Tongue (tissue), 2 donors: ENCODE data around the gene VAT1. TPM values are rescaled to one million over a fixed set of nuclear protein-coding genes. Genes with fewer than 3 reads are reported as not detected.
A peak's percentile ranks its signal among the peaks of the same experiment; 100 is the strongest.

Source experiments
- DNase-seq: peaks from one replicate; pipeline ENCODE4 v3.0.0-alpha.2; 2015
- total RNA-seq: library from RNA; depleted of rRNA; stranded (reverse); fragments of >200 nt; gene quantifications from one replicate; pipeline ENCODE4 v1.2.3, GENCODE V29; 2014

Gene VAT1
- total RNA-seq, 1 donor from 2014 or later = 66.7 TPM

DNA sequence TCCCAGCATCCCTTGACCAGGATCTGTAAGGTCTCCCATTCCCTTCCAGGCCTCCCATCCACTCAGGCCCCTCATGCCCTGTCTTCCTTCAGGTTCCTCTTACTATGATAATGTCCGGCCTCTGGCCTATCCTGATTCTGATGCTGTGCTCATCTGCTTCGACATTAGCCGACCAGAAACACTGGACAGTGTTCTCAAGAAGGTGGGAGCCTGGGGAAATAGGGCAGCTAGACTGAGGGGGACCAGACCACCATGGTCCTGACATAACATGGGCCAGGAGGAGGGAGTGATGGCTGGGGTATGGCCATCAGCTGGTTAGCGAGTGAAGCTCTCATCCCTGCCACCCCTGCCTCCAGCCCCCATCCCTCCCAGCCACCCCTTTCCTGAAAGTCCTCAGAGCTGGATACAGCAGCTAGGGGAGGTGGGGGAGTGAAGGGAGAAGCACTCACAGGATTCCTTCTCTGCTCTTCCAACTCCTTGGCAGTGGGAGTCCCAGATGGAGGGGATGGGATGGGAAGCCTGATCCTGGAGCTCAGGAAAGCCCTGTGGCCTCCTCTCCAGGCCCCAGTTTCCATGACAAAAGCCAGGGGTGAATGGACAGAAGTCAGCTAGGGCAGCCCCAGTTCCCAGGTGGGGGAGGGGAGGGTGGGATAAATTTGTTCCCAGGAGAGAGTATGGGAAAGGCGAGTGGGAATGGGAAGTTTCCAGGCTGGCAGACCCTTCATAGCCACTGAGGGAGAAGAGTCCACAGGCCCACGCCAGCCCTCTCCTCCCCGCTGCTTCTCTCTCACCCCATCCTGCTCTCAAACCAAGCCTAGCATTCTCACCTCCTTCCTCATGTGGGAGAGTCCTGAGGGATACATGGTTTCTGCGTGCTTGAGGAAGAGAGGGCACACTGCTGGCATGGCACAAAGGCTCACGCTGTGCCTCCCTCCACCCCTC, 5.2 kb upstream of the VAT1 start:
- DNase-seq = no peak

DNA sequence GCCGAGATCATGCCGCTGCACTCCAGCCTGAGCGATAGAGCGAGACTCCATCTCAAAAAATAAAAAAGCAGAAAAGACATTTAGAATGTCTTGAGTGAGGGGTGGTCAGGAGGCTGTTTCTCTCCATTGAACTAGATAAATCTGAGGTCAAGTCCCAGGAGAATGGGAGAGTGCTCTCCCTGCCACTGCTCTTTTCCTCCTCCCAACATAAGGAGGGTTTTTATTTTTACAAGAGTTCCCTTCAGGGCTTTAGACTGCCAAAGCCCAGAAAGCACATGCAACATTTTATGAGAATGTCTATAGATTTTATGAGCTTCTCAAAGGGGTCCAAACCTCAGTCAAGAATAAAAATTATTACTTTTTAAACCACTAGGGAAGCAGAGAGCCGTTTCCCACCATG, 4.4 kb upstream of the VAT1 start:
- DNase-seq = no peak

DNA sequence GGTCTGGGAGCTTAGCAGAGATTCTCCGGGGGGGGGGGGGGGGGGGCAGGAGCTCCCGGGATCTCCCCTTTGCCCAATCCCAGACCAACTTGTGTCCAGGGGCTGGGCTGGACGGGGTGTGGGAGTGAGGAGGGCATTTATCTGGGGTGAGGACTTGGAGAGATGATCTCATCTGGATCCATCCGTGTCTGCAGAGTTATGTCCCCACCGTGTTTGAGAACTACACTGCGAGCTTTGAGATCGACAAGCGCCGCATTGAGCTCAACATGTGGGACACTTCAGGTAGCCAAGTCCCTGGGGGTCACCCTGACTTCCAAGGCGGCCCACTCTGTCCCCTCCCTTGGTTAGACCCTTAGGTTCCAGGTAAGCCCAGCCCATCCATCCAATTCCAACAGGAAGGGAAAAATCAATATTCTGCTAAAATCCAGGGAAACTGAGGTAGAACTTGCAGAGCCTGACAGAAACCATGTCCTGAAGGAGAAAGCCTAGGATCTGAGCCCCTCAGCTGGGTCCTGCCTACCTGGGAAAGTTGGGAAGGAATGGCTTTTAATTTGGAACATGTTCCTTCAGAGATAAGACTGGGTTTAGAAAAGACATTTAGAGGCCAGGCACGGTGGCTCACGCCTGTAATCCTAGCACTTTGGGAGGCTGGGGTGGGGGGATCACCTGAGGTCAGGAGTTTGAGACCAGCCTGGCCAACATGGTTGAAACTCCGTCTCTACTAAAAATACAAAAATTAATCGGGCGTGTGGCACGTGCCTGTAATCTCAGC, 3.8 kb upstream of the VAT1 start:
- DNase-seq = no peak

DNA sequence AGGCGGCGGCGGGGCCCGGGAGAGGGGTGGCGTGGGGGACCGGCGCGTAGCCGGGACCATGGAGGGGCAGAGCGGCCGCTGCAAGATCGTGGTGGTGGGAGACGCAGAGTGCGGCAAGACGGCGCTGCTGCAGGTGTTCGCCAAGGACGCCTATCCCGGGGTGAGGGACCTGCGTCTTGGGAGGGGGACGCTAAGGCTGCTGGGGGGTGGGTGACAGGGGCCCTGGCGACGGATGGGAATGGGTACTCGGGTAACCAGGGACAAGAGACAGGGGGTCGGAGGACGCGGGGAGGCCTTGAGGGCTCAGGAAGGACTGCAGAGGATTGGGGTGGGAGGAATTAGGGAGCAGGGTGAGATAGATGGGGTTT, 3.1 kb upstream of the VAT1 start:
- no peak for DNase-seq

DNA sequence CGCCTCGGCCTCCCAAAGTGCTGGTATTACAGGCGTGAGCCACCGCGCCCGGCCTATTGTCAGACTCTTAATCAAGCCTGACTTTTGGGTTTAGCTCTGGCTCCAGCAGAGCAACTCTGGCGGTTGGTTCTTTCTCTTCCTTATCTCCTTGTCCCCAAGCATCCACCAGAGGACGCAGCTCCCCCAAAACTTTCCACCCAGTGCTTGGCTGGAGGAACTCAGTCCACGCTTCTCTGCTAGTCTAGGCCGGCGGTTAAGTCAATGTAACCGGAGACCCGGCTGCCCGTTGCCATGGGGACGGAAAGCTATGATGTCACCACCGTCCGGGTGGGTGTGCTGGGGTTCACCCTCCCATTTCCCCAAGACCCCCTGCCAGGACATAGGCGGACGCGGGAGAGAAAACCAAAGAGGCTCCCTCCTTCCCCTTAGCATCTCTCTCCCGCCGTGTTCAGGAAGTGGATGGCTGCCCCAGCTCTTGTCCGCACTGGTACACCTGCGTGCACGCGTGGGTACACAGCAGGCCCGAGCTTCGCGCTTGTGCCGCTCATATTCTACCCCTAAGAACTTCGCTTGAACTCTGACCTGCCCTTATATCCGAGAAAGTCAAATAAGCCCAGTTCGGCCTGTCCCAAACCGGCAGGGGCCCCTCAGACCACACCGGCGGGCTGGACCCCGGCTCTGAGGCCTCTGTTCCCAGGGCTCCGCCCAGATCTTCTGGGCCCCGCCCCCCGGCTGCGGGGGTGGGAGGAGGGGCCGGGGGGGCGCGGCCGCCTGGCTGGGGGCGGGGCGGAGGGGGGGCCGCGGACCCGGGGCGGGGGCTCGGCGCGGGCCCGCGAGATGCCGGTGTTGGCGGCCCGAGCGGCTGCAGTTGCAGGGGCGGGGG, 2.5 kb upstream of the VAT1 start, which contains the start of gene RND2:
Gene RND2, plus strand, starts transcription at position 825 of the 883 bp plus-strand sequence. CDS start 117 bp downstream, outside the sequence.
- DNase-seq = peak; percentile 97

DNA sequence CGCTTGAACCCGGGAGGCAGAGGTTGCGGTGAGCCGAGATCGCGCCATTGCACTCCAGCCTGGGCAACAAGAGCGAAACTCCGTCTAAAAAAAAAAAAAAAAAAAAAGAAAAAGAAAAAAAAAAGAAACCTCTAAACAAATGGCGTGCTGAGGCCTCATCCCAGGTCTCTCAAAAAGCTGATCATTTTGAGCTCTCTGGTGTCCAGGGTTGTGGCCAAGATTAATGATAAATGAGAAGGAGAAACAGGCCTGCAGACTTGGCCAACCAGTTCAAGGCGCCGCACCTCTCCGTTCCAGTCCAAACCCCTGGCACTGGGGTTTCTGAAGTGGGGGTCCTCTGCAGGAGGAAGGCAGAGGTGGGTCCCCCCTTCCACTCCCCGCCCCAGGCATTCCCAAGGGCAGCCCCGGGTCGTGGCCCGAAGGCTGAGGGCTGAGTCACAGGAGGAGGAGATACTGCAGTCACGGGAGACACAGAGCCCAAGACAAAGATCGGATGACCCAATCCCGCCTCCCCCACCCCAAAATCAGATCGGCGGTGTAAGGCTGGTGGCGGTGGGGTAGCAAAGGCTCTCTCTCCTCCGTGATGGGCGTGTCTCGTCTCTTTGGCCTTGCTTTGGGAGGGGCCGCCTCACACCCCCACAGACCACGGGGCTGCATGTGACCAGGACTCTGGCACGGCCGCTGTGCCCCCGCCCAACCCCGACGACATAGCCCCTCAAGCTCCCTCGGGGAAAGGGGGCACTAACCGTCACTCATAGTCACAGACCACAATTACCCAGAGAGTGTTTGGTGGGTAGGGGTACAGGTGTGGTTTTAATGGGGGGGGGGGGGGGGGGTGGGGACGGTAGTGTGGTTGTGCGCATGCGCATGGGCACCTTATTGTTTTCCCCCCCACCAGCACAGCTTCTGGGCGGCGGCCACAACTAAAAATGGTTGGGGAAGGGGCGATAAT, 1.1 kb downstream of the VAT1 start:
- peak; percentile 64 for DNase-seq

DNA sequence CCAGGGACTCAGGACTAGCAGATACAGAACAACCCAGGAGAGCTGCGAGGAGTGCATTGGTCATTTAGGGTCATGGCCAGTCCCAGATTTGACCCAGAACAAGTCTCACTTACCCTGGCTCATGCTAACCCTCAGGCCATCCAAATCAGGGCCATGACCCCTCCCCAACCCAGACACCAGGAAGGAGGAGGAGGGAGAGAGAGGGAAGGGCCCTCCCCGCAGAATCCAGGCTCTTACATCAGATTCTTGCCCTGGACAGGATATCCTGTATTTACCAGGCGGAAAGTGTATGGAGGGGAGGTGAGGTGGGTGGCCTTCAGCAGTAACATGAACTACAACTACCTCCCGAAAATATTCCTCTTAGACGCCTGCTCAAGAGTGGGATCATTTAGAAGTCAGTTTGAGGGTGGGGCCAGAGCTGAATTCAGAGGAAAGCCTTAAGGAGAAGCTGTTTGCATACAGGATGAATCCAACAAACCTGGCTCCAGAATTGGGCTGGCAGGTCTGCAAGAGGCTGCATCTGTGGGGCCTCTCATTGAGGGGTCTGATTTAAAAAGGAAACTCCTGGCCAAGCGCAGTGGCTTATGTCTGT, 2.1 kb downstream of the VAT1 start:
- DNase-seq = peak; percentile 59

DNA sequence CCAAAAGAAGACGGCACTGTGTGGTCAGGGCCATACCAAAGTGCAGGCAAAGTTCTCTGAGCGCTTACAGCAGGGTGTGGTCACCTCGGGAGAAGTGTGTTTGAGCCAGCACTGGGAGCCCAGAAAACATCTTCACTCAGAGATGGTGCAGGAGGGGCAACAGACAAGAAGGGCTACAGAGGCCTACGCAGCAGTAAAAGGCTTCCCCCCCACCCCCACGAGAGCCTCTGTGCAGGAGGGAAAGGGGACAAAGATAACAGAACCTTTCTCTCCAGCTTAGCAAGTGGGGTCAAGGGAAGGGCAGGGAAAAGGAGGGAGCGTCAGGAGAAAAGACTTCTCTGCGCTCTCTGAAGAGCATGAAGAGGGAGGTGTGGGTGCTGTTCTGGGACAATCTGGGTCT, 2.8 kb downstream of the VAT1 start:
- DNase-seq = no peak

DNA sequence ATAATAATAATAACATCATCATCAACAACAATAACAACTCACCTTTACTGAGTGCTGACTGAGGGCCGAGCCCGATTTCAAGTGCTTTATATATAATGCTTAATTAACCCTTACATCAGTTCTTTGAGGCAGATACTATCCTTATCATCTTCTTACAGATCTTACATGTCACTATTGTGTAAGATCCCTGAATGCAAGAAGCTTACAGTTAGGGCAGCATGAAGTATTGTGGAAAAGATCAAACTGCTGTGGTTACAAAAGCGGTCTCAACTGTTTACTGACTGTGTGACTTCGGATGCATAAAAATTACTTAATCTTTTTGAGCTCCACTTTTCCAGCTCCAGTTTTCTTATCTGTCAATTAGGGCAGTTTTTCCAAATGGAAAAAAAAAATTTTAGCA, 3.3 kb downstream of the VAT1 start:
- DNase-seq = no peak

DNA sequence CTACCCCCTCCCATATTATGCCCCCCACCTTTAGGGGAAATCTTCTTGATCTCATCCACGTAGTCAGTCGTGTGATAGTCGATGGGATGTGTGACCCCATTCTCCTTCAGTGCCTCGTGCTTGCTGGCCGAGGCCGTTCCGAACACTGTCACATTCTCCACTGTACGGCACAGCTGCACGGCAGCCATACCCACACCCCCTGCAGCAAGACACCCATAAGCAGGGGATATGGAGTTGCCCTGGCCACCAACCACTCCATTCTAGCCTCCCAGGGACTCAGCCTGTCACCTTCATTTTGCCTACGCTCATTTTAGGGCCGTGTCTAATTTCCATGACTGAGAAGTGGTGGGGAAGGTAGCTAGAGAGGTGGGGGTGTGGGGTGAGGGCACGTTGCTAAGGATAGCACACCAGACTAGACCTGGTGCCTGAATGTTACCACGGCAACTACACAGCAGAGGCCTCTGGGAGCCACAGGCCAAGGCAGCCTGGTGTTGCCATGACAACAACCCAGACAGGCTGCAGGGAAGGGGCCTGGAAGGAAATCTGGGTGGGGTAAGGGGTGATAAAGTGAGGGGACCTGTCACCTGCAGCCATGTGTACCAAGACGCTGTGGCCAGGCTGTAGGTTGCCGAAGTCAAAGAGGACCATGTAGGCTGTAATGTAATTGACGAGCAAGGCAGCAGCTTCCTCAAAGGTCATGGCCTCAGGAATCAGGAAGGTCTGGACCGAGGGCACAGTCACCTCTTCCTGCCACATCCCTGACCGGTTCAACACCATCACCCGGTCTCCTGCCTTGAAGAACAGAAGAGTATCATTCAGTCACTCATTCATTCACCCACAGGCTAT, 4.0 kb downstream of the VAT1 start:
- no peak for DNase-seq

DNA sequence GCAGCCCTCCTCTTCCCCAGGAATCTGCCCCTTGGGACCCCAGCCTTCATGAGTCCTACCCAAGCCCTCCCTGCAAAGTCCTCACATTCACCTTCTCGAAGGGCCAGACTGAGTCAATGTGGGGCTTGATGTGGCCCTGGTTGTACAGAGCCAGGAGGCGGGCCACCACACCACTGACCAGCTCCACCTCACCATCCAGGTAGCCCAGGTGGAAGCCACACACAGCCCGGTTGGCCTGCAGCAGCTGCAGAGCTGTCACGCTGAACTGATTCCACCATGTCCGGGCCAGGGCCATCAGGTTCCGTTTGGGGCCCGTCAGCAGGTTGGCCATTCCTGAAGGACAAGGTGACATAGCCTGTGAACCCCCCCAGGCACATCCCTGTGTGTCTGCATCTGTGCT, 6.0 kb downstream of the VAT1 start:
- DNase-seq = no peak

DNA sequence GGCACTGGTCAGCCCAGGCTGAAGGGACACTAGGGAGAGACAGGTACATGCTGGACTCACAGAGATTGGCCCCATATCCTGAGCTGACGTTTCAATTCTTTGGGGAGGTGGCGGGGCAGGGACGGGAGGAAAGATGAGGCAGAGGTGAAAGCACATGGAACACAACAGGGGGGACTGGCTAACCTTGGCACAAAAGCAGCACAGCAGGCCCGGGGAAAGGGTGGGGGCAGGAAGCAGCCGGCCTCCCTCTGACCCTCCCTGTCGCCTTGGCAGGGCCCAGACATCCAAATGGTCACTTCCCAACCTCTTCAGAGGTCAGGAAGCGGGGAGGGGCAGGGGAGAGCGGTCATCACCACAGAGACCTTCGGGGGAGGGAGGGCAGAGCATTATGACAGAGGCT, 6.6 kb downstream of the VAT1 start:
- no peak for DNase-seq

DNA sequence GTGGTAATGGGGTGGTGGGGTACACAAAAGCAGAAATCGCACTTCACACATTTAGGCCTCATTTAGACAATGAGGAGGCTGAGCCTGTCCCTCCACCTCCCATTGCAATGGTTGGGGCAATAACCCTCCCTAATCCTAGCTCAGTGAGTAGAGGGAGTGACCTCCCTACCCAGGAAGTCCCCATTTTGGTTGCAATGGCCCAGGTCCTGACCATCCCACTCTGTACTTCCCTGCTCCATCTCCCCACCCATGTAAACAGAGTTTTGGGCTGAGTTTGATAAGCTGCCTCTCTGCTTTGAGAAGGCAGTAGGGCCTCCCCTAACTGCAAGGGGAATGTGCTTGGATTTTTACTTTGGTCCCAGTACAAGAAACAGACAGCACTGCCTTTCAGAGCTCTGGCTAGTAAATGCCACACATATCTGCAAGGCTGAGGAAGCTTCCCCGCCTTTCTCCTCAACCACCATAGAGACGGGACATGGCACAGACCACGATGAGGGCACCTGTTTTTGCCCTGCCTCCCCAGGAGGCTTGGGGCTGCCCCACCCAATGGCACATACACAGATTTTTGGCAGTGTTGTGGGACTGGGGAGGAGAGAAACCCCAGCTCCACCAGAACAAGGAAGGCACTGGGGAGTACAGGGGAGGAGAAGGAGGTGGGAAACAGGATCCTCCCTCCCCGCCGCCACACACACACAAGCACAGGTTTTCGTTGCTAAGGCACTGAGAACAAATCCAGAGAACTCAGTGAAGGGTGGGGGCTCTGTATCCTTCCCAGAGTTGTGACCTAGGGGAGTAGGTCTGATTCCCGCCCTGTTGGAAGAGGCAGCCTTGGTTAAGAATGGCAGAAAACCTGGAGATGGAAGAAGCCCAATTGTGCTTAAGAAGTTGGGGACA, 7.3 kb downstream of the VAT1 start:
- DNase-seq = no peak

DNA sequence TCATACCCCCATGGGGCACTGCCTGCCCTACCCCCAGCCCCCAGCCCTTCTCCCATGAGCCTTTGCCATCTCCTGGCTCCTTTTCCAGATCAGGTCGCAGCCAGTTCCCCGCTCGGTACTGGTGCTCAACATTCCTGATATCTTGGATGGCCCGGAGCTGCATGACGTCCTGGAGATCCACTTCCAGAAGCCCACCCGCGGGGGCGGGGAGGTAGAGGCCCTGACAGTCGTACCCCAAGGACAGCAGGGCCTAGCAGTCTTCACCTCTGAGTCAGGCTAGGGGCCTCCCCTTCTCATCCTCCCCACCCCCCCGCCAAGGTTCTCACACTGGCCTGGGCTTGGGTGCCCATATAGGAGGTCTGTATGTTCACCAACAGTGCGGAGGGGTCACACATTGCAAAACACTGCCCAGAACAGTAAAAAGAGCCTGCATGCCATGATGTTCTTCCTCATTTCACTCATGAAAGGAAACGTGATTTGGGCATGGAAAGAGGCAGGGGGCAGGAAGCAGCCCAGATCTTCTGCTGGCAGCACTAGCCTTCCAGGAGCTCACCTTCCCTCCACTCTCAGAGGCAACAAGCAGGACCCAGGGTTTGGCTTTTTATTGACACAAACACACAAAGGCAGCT, 8.1 kb downstream of the VAT1 start:
- DNase-seq = no peak

DNA sequence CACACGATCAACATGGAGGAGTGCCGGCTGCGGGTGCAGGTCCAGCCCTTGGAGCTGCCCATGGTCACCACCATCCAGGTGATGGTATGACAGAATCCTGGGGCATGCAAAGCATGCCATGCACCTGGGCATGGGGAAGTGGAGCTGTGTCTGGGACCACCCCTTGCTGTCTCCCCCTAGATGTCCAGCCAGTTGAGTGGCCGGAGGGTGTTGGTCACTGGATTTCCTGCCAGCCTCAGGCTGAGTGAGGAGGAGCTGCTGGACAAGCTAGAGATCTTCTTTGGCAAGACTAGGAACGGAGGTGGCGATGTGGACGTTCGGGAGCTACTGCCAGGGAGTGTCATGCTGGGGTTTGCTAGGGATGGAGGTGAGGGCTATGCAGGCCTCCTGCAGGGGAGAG, 8.9 kb downstream of the VAT1 start:
- DNase-seq = no peak

DNA sequence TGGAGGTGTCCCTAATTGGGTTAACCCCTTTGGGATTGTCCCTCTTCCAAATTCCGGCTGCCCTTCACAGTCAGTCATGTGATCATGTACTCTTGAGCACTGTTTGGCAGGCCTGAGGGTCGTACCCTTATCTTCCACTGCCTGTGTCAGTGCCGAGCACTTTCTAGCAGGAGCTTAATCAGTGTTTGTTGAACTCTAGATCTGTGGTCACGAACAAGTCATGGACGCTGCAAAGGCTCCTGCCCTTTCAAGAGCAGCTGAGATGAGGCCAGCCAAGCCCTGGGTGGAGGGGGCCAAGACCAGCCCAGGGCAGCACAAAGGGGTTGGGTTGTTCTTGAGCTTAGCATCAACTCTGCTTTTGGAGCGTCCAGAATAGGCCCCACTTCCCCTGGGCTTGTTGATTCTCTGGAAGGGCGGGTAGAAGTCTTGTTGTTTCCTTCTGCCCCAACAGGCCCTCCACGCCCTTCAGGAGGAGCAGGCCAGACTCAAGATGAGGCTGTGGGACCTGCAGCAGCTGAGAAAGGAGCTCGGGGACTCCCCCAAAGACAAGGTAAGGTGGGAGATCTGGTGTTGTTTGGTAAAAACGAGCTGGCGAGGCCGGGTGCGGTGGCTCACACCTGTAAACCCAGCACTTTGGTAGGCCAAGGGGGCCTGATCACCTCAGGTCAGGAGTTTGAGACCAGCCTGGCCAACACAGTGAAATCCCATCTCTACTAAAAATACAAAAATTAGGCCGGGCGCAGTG, 10.3 kb downstream of the VAT1 start:
- no peak for DNase-seq

DNA sequence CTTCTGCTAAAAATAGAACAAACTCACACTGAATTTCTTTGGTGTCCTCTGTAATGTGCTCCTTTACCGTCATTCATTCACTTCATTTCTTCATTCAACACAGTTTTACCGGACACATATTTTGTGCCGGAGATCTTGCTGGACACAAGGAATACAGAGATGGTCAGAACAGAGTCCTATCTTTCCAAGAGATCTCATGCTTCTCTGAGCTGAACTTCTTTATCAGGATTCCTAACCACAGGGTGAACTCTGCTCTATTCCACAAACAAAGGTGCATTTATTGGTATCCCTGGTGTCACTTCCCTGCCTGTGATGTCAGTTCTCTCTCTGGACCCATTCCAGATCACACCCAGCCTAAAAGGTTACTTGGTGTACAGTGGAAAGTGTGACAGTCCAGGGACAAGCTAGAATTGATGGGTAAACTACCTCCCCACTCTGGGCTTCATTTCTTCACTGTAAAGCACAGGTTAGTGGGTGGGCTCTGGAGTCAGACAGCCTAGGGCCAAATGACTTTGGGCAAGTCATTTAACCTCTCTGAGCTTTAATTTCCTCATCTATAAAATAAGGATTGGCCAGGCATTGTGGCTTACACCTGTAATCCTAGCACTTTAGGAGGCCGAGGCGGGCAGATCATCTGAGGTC, 11.4 kb downstream of the VAT1 start:
- DNase-seq = no peak
